Activated T-helper 1 cell treated with anti-CD3 and anti-CD28 coated beads, Interleukin-12 subunit alpha, Interleukin-12 subunit beta, Interleukin-2, Interleukin-4 antibody, amounts not matched to agents 30 ng/mL and 10 ng/mL and 1 ng/mL, durations not matched to agents 14 hours and 24 hours and 36 hours (primary cell): ENCODE measurements around the gene PKN1. TPM values are rescaled to one million over a fixed set of nuclear protein-coding genes. Genes with fewer than 3 reads are reported as not detected.
"Not testable (repeated sequence)": the region's sequence is repeated elsewhere in the genome, so short reads cannot be mapped to it uniquely, and the experiment has no call there.

Source experiments
- DNase-seq: peaks from one replicate; pipeline ENCODE4 v3.0.0; 2021; ENCODE audit warnings: low spot score
- H3K27ac Mint-ChIP-seq: one replicate; pipeline ENCODE4 v1.8.0; 2021; ENCODE audit warnings: mild to moderate bottlenecking, mixed read lengths
- H3K27me3 Mint-ChIP-seq: one replicate; pipeline ENCODE4 v1.8.0; 2022; ENCODE audit warnings: mild to moderate bottlenecking, moderate library complexity, mixed read lengths; ENCODE audit not compliant: insufficient read depth
- H3K36me3 Mint-ChIP-seq: one replicate; pipeline ENCODE4 v1.8.0; 2021; ENCODE audit warnings: low read depth, mixed read lengths
- H3K4me1 Mint-ChIP-seq: one replicate; pipeline ENCODE4 v1.8.0; 2021; ENCODE audit warnings: low read depth, mixed read lengths
- H3K4me3 Mint-ChIP-seq: one replicate; pipeline ENCODE4 v1.8.0; 2021; ENCODE audit warnings: mild to moderate bottlenecking, moderate library complexity, mixed read lengths
- H3K9me3 Mint-ChIP-seq: one replicate; pipeline ENCODE4 v1.8.0; 2021; ENCODE audit warnings: mixed read lengths
- intact Hi-C: fragments of 100-400 bp; cut with micrococcal nuclease; formaldehyde crosslinking; loops from one replicate; pipeline ENCODE4 v1.15.1; 2024
- total RNA-seq: library from RNA; stranded (reverse); gene quantifications from 2 replicates; pipeline ENCODE4 v1.2.3, GENCODE V29; 2022

The PKN1 gene
- total RNA-seq, 1 donor from 2014 or later: 180 TPM

GRCh38 chr19:14443632-14444216, 10.6 kb downstream of the PKN1 start:
- peaks cover 30% of the 10 kb centered on the region for H3K4me1 Mint-ChIP-seq
- DNase-seq: no peak
- H3K27ac Mint-ChIP-seq: no peak overlapping the region
- intact Hi-C loops: no loop called here
- peaks cover 47% of the 10 kb centered on the region for H3K36me3 Mint-ChIP-seq
- H3K4me3 Mint-ChIP-seq: no peak overlapping the region
- no peaks in the 10 kb centered on the region for H3K9me3 Mint-ChIP-seq
- H3K27me3 Mint-ChIP-seq: no peaks in the 10 kb centered on the region

GRCh38 chr19:14446336-14447036, 13.4 kb downstream of the PKN1 start:
- Mint-ChIP-seq H3K27ac (no peak overlapping the region), H3K4me1 (peaks cover 17% of the 10 kb centered on the region), H3K27me3 (no peaks in the 10 kb centered on the region), H3K9me3 (no peaks in the 10 kb centered on the region), H3K36me3 (peaks cover 58% of the 10 kb centered on the region), H3K4me3 (no peak overlapping the region)
- no peak for DNase-seq
- intact Hi-C loops: no loop called here

GRCh38 chr19:14449321-14449720, 16.2 kb downstream of the PKN1 start:
- Mint-ChIP-seq H3K9me3 (no peaks in the 10 kb centered on the region), H3K27ac (peak overlapping the region; percentile 71), H3K36me3 (peaks cover 44% of the 10 kb centered on the region), H3K4me1 (peaks cover 15% of the 10 kb centered on the region), H3K27me3 (no peaks in the 10 kb centered on the region), H3K4me3 (no peak overlapping the region)
- no peak for DNase-seq
- intact Hi-C loops: no loop called here

- peak; percentile 57 for DNase-seq
- peaks cover 46% of the 10 kb centered on the region for H3K36me3 Mint-ChIP-seq
- H3K27me3 Mint-ChIP-seq: no peaks in the 10 kb centered on the region
- no peak overlapping the region for H3K27ac Mint-ChIP-seq
- H3K9me3 Mint-ChIP-seq: no peaks in the 10 kb centered on the region
- intact Hi-C loops: no loop called here
- peaks cover 11% of the 10 kb centered on the region for H3K4me1 Mint-ChIP-seq
- no peak overlapping the region for H3K4me3 Mint-ChIP-seq
Observed at GRCh38 chr19:14450168-14450874, 17.2 kb downstream of the PKN1 start.

- no peak overlapping the region for H3K27ac Mint-ChIP-seq
- intact Hi-C loops: no loop called here
- peaks cover 46% of the 10 kb centered on the region for H3K36me3 Mint-ChIP-seq
- DNase-seq: no peak
- H3K9me3 Mint-ChIP-seq: no peaks in the 10 kb centered on the region
- H3K27me3 Mint-ChIP-seq: no peaks in the 10 kb centered on the region
- H3K4me3 Mint-ChIP-seq: no peak overlapping the region
- H3K4me1 Mint-ChIP-seq: peaks cover 11% of the 10 kb centered on the region
Observed at GRCh38 chr19:14450876-14451275, 17.8 kb downstream of the PKN1 start.

- H3K4me1 Mint-ChIP-seq: peaks cover 11% of the 10 kb centered on the region
- H3K27ac Mint-ChIP-seq, H3K4me3 Mint-ChIP-seq, H3K9me3 Mint-ChIP-seq, intact Hi-C loops, H3K27me3 Mint-ChIP-seq, DNase-seq: not testable (repeated sequence)
- H3K36me3 Mint-ChIP-seq: peaks cover 35% of the 10 kb centered on the region
Observed at GRCh38 chr19:14452303-14452702, 19.2 kb downstream of the PKN1 start.

GRCh38 chr19:14459703-14460102, 26.6 kb downstream of the PKN1 start:
- no peak overlapping the region for H3K4me3 Mint-ChIP-seq
- intact Hi-C loops: no loop called here
- no peak overlapping the region for H3K27ac Mint-ChIP-seq
- no peaks in the 10 kb centered on the region for H3K27me3 Mint-ChIP-seq
- DNase-seq: no peak
- no peaks in the 10 kb centered on the region for H3K9me3 Mint-ChIP-seq
- peaks cover 27% of the 10 kb centered on the region for H3K36me3 Mint-ChIP-seq
- H3K4me1 Mint-ChIP-seq: no peaks in the 10 kb centered on the region

GRCh38 chr19:14460935-14461334, 27.8 kb downstream of the PKN1 start:
- Mint-ChIP-seq H3K4me1 (no peaks in the 10 kb centered on the region), H3K27me3 (no peaks in the 10 kb centered on the region), H3K9me3 (no peaks in the 10 kb centered on the region), H3K27ac (no peak overlapping the region), H3K4me3 (no peak overlapping the region), H3K36me3 (peaks cover 29% of the 10 kb centered on the region)
- no peak for DNase-seq
- intact Hi-C loops: no loop called here

- H3K4me3 Mint-ChIP-seq, H3K27me3 Mint-ChIP-seq, H3K4me1 Mint-ChIP-seq, intact Hi-C loops, H3K27ac Mint-ChIP-seq, H3K9me3 Mint-ChIP-seq, DNase-seq: not testable (repeated sequence)
- H3K36me3 Mint-ChIP-seq: peaks cover 34% of the 10 kb centered on the region
Observed at GRCh38 chr19:14462401-14462800, 29.3 kb downstream of the PKN1 start.

- H3K27ac Mint-ChIP-seq: no peak overlapping the region
- no peaks in the 10 kb centered on the region for H3K4me1 Mint-ChIP-seq
- no peak overlapping the region for H3K4me3 Mint-ChIP-seq
- H3K9me3 Mint-ChIP-seq: no peaks in the 10 kb centered on the region
- no peak for DNase-seq
- intact Hi-C loops: no loop called here
- H3K27me3 Mint-ChIP-seq: no peaks in the 10 kb centered on the region
- peaks cover 27% of the 10 kb centered on the region for H3K36me3 Mint-ChIP-seq
Observed at GRCh38 chr19:14463747-14464146, 30.6 kb downstream of the PKN1 start.

GRCh38 chr19:14467391-14467790, 34.3 kb downstream of the PKN1 start:
- Mint-ChIP-seq H3K4me1 (no peaks in the 10 kb centered on the region), H3K27ac (no peak overlapping the region), H3K9me3 (no peaks in the 10 kb centered on the region), H3K4me3 (no peak overlapping the region), H3K36me3 (peaks cover 23% of the 10 kb centered on the region), H3K27me3 (no peaks in the 10 kb centered on the region)
- intact Hi-C loops: no loop called here
- no peak for DNase-seq

- H3K4me3 Mint-ChIP-seq: no peak overlapping the region
- H3K36me3 Mint-ChIP-seq: peaks cover 23% of the 10 kb centered on the region
- H3K4me1 Mint-ChIP-seq: peaks cover 2% of the 10 kb centered on the region
- H3K27ac Mint-ChIP-seq: no peak overlapping the region
- H3K9me3 Mint-ChIP-seq: no peaks in the 10 kb centered on the region
- no peak for DNase-seq
- peaks cover 3% of the 10 kb centered on the region for H3K27me3 Mint-ChIP-seq
- intact Hi-C loops: no loop called here
Observed at GRCh38 chr19:14467816-14468215, 34.7 kb downstream of the PKN1 start.
